Gastrocnemius medialis (tissue), 4 donors: ENCODE measurements around the gene ECI2. TPM values are rescaled to one million over a fixed set of nuclear protein-coding genes. Genes with fewer than 3 reads are reported as not detected.

Experiments
- ATAC-seq, 2 donors: fragments of 150-250 bp; one replicate each; pipeline ENCODE4 v1.9.1; 2016
- DNase-seq, 2 donors: peaks; one replicate each; pipeline ENCODE4 v3.0.0-alpha.2; 2019
- H3K27ac ChIP-seq, 4 donors: fragments of 200-600 bp; sonication (generic); 1 replicate in 1 of 4; 2 replicates in 3 of 4; pipeline ENCODE4 v1.5.1; 2016 to 2018; ENCODE audit warnings: mild to moderate bottlenecking in 2 of 4, moderate library complexity in 1 of 4
- H3K27me3 ChIP-seq, 3 donors: fragments of 200-600 bp; sonication (generic) in 2 of 3; 1 replicate in 1 of 3; 2 replicates in 2 of 3; pipeline versions ENCODE4 v1.5.1 to v1.6.0; 2016 to 2019; ENCODE audit warnings: mild to moderate bottlenecking in 1 of 3, moderate library complexity in 1 of 3
- H3K36me3 ChIP-seq, 2 donors: fragments of 200-600 bp; sonication (generic) in 1 of 2; one replicate each; pipeline ENCODE4 v1.5.1; 2017 to 2018
- H3K4me1 ChIP-seq, 2 donors: fragments of 200-600 bp; sonication (generic) in 1 of 2; one replicate each; pipeline ENCODE4 v1.5.1; 2016 to 2017; ENCODE audit warnings: mild to moderate bottlenecking in 2 of 2
- H3K4me3 ChIP-seq, 4 donors: fragments of 200-600 bp; sonication (generic) in 3 of 4; 1 replicate in 1 of 4; 2 replicates in 3 of 4; pipeline ENCODE4 v1.5.1; 2016 to 2019; ENCODE audit warnings: mild to moderate bottlenecking in 2 of 4
- H3K9me3 ChIP-seq, 3 donors: fragments of 200-600 bp; sonication (generic) in 2 of 3; 1 replicate in 1 of 3; 2 replicates in 2 of 3; pipeline ENCODE4 v1.5.1; 2016 to 2019
- POLR2A ChIP-seq, 2 donors: fragments of 450-650 bp; IDR thresholded peaks; one replicate each; pipeline ENCODE4 v1.6.1; 2017; ENCODE audit warnings: antibody characterized with exemption in 2 of 2, mild to moderate bottlenecking in 2 of 2, moderate library complexity in 2 of 2
- in situ Hi-C, 4 donors: fragments of 200-750 bp; cut with MboI; loops; one replicate each; pipeline versions ENCODE4 v1.15.0 to v1.8.0; 2017; ENCODE audit warnings: low sequenced_read_pairs in 4 of 4
- intact Hi-C: fragments of 100-400 bp; cut with DNase I; formaldehyde crosslinking; loops from one replicate; pipeline ENCODE4 v1.15.1; 2023; ENCODE audit warnings: low total_unique reads
- total RNA-seq, 4 donors: library from RNA; depleted of rRNA; stranded (reverse); fragments of >200 nt; gene quantifications; one replicate each; pipeline versions ENCODE4 v1.1.0 to v1.2.3, GENCODE V29; 2016
- TF ChIP-seq, protein P1 (sequence below), 5 experiments: fragments of 450-650 bp in 3 of 5; fragments of 200-600 bp in 2 of 5; sonication (generic) in 2 of 5; IDR thresholded peaks in 4 of 5; conservative IDR thresholded peaks in 1 of 5; 1 replicate in 4 of 5; 2 replicates in 1 of 5; pipeline ENCODE4 v1.5.1; 2016 to 2019; ENCODE audit warnings: antibody characterized with exemption in 5 of 5, mild to moderate bottlenecking in 3 of 5, moderate library complexity in 3 of 5

ECI2 gene
- total RNA-seq, 4 donors from 2014 or later, result 68.1 to 122 (median 94.3) TPM

DNA sequence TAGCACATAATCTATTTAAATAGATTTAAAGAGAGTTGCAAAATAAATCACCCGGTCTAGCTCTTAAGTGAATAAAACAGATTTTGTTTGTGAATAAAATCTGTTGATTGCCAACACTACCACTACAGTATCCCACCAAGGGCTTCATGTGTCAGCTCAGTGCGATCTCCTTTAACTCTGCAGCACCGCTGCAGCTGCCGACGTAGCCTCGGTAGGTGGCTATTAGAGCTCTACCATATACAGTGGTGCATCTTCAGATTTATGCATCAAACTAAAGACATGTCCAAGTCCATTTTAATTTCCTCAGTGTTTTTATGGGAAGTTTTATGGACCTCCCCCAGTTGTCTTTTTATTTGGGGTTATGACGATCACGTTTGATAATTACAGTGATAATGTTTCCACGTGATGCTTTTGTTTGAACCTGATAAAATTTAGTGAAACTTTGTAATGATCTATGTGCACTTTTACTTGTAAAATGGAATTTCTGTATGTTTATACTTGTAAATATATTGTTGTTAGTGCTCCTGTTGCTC is 26.7 kb downstream of the ECI2 start:
- Histone ChIP-seq H3K4me3 (no peak overlapping the region), H3K9me3 (no peaks in the 10 kb centered on the region), H3K27me3 (no peaks in the 10 kb centered on the region), H3K36me3 (no peaks in the 10 kb centered on the region), H3K27ac (peak overlapping the region; percentile 75 to 82 (median 77)), H3K4me1 (peaks cover 37 to 42% of the 10 kb centered on the region in 2 donors)
- ATAC-seq (peak; percentile 36 to 55), DNase-seq (no peak)
- in situ Hi-C loops (no loop called here), intact Hi-C loops (loop anchor here (2.0 kb wide), 1 partner anchor 26 kb away; the partner anchor contains the start of gene ECI2)
- TF ChIP-seq, protein P1, sequence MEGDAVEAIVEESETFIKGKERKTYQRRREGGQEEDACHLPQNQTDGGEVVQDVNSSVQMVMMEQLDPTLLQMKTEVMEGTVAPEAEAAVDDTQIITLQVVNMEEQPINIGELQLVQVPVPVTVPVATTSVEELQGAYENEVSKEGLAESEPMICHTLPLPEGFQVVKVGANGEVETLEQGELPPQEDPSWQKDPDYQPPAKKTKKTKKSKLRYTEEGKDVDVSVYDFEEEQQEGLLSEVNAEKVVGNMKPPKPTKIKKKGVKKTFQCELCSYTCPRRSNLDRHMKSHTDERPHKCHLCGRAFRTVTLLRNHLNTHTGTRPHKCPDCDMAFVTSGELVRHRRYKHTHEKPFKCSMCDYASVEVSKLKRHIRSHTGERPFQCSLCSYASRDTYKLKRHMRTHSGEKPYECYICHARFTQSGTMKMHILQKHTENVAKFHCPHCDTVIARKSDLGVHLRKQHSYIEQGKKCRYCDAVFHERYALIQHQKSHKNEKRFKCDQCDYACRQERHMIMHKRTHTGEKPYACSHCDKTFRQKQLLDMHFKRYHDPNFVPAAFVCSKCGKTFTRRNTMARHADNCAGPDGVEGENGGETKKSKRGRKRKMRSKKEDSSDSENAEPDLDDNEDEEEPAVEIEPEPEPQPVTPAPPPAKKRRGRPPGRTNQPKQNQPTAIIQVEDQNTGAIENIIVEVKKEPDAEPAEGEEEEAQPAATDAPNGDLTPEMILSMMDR (IDR thresholded peaks at IDR 0.05 in 4 of 5, conservative IDR thresholded peaks at IDR 0.05 in 1 of 5), result no peak
- TF ChIP-seq POLR2A (IDR thresholded peaks at IDR 0.05), result no peak

DNA sequence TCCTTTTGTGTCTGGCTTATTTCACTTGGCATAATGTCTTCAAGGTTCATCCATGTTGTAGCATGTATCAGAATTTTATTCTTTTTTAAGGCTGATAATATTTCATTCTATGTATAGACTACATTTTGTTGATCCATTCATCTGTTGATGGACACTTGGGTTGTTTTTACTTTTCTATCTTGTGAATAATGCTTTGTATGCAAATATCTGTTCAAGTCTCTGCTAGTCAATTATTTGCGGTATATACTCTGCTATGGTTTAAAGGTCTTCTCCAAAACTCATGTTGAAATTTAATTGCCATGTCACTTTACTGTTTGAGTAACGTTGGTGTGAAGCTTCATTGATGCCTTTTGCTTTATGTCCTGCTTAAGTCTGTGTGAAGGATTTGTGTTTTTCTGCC is 27.5 kb downstream of the ECI2 start:
- Histone ChIP-seq H3K4me1 (peaks cover 30 to 40% of the 10 kb centered on the region in 2 donors), H3K27me3 (no peaks in the 10 kb centered on the region), H3K9me3 (no peaks in the 10 kb centered on the region), H3K36me3 (no peaks in the 10 kb centered on the region), H3K4me3 (no peak overlapping the region), H3K27ac (peak overlapping the region; percentile 75 to 82 (median 77))
- ATAC-seq, result no peak
- DNase-seq, result no peak
- no peak for TF ChIP-seq POLR2A (IDR thresholded peaks at IDR 0.05)
- TF ChIP-seq, protein P1 (IDR thresholded peaks at IDR 0.05 in 4 of 5, conservative IDR thresholded peaks at IDR 0.05 in 1 of 5), result no peak
- in situ Hi-C loops (no loop called here), intact Hi-C loops (loop anchor here (2.0 kb wide), 1 partner anchor 27 kb away; the partner anchor contains the start of gene ECI2)

DNA sequence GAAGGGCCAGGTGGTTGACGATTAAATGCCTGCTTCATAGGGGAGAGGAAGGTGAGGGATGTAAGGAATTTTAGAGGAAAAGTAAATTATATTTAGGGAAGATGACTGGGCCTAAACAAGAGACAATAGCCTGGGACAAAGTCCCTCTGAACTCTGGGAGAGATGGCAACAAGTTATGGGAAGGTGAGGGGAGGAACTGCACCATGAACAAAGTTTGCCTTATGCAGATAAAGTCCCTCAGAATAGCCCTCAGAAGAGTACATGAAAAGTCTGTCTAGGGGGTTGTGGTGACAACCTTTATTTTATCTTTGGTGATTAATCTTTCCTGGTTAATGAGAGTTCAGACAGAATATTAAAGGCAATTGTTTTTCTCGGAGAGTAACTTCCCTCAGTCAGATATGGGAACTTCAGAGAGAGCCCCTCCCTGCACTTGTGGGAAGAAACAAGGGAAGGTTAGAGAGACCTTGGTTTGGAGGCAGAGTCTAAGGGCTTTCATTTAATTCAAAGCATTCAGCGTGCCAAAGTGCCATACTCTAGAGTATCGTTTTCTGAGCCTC is 29.3 kb downstream of the ECI2 start:
- DNase-seq (no peak), ATAC-seq (no peak)
- Histone ChIP-seq H3K27me3 (no peaks in the 10 kb centered on the region), H3K36me3 (no peaks in the 10 kb centered on the region), H3K9me3 (no peaks in the 10 kb centered on the region), H3K27ac (peak overlapping the region; percentile 1 to 82 (median 56)), H3K4me1 (peaks cover 45 to 59% of the 10 kb centered on the region in 2 donors), H3K4me3 (no peak overlapping the region)
- in situ Hi-C loops (no loop called here), intact Hi-C loops (no loop called here)
- TF ChIP-seq POLR2A (IDR thresholded peaks at IDR 0.05), result no peak
- TF ChIP-seq, protein P1 (IDR thresholded peaks at IDR 0.05 in 4 of 5, conservative IDR thresholded peaks at IDR 0.05 in 1 of 5), result no peak

DNA sequence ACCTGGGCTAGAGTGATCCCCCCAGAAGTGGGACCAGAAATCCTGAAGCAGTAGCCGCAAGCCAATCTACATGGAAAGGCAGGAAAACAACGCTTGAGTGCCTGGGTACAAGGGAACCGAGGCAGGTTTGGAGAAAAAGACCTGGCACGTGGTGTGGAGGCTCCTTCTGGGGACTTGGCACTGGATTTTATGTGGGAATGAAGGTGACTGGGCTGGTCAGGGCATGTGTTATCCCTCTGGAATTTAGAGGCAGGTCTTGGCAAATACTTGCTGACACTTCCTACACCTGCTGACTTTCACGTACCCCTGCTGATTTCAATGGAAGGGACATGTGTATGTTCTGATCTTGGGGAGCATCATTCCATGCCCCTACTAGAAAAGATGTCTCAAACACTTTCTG is 31.4 kb downstream of the ECI2 start:
- intact Hi-C loops, result loop anchor here (5.0 kb wide), 1 partner anchor 47 kb away; no protein-coding TSS in a partner anchor

More for the DNA sequence above, 31.4 kb downstream of the ECI2 start:
- H3K4me3 ChIP-seq, result no peak overlapping the region
- H3K36me3 ChIP-seq, result no peaks in the 10 kb centered on the region
- no peak overlapping the region for H3K27ac ChIP-seq
- H3K9me3 ChIP-seq, result no peaks in the 10 kb centered on the region
- no peak for DNase-seq
- H3K27me3 ChIP-seq, result no peaks in the 10 kb centered on the region
- peaks cover 39 to 54% of the 10 kb centered on the region in 2 donors for H3K4me1 ChIP-seq
- no peak for TF ChIP-seq POLR2A (IDR thresholded peaks at IDR 0.05)
- TF ChIP-seq, protein P1 (IDR thresholded peaks at IDR 0.05 in 4 of 5, conservative IDR thresholded peaks at IDR 0.05 in 1 of 5), result no peak
- in situ Hi-C loops, result no loop called here
- no peak for ATAC-seq
